A172 (cell line): ENCODE measurements around the gene CEP104. TPM values are rescaled to one million over a fixed set of nuclear protein-coding genes. Genes with fewer than 3 reads are reported as not detected.
A peak's percentile ranks its signal among the peaks of the same experiment; 100 is the strongest.

Source experiments
- DNase-seq: peaks from one replicate; pipeline ENCODE4 v3.0.0-alpha.2; 2015; ENCODE audit warnings: low spot score
- total RNA-seq: library from RNA; depleted of rRNA; stranded (reverse); fragments of >200 nt; shearing (Covaris generic); gene quantifications from 2 replicates; pipeline ENCODE4 v1.2.3, GENCODE V29; 2014; rRNA removed

The CEP104 gene
- 9.0 and 20.7 TPM in 2 replicates for total RNA-seq

- DNase-seq = peak; percentile 78
These were observed at the start of gene CEP104, which contains the start of gene DFFB for GRCh38 chr1:3856923-3857790. TSS of gene CEP104 (minus strand) at chr1:3857211. CDS start at chr1:3852407, 4,804 bp downstream. TSS of gene DFFB (plus strand) at chr1:3857476. CDS start at chr1:3857604, 128 bp downstream.

GRCh38 chr1:3906672-3907020 lies 49.6 kb upstream of the CEP104 start:
- no peak for DNase-seq

- DNase-seq = no peak
These were observed 49.1 kb upstream of the CEP104 start for GRCh38 chr1:3905953-3906671.

GRCh38 chr1:3905266-3905952 lies 48.4 kb upstream of the CEP104 start:
- DNase-seq = no peak

- DNase-seq = no peak
These were observed 47.8 kb upstream of the CEP104 start for GRCh38 chr1:3904843-3905185.

- DNase-seq = no peak
These were observed 47.2 kb upstream of the CEP104 start for GRCh38 chr1:3904006-3904842.

GRCh38 chr1:3903141-3904005 lies 46.4 kb upstream of the CEP104 start:
- DNase-seq = peak; percentile 53

GRCh38 chr1:3902571-3903091 lies 45.6 kb upstream of the CEP104 start:
- no peak for DNase-seq

GRCh38 chr1:3902111-3902511 lies 45.1 kb upstream of the CEP104 start:
- DNase-seq = no peak

GRCh38 chr1:3900969-3901529 lies 44.0 kb upstream of the CEP104 start:
- DNase-seq = peak; percentile 80

GRCh38 chr1:3900150-3900968 lies 43.3 kb upstream of the CEP104 start, which contains the start of gene C1orf174:
TSS of gene C1orf174 (minus strand) at chr1:3900272. CDS start at chr1:3900186, 86 bp downstream.
- peak; percentile 87 for DNase-seq

GRCh38 chr1:3899754-3900149 lies 42.7 kb upstream of the CEP104 start:
- DNase-seq = no peak

GRCh38 chr1:3898994-3899753 lies 42.2 kb upstream of the CEP104 start:
- DNase-seq = peak; percentile 15

- DNase-seq = no peak
These were observed 41.4 kb upstream of the CEP104 start for GRCh38 chr1:3898475-3898735.

GRCh38 chr1:3896396-3897000 lies 39.5 kb upstream of the CEP104 start:
- no peak for DNase-seq

GRCh38 chr1:3895951-3896325 lies 38.9 kb upstream of the CEP104 start:
- DNase-seq = no peak

GRCh38 chr1:3895279-3895950 lies 38.4 kb upstream of the CEP104 start:
- DNase-seq = no peak
